Heart right ventricle (tissue), 16 donors: ENCODE results near the gene CRADD. TPM values are rescaled to one million over a fixed set of nuclear protein-coding genes. Genes with fewer than 3 reads are reported as not detected.

Experiments used
- ATAC-seq, 8 donors: fragments of 200-7000 bp; cut with Tn5 transposase; one replicate each; pipeline ENCODE4 v1.9.1; 2020; ENCODE audit warnings: mild to moderate bottlenecking in 8 of 8, moderate library complexity in 8 of 8, moderate number of reproducible peaks in 1 of 8
- DNase-seq, 2 donors: peaks; one replicate each; pipeline ENCODE4 v3.0.0-alpha.2; 2020
- H3K27ac ChIP-seq, 10 donors: fragments of 200-600 bp; sonication (generic) in 2 of 10; one replicate each; pipeline versions ENCODE4 v1.5.0 to v1.8.0; 2020 to 2022; ENCODE audit warnings: mild to moderate bottlenecking in 3 of 10
- H3K27me3 ChIP-seq, 7 donors: fragments of 200-600 bp; one replicate each; pipeline ENCODE4 v1.8.0; 2021 to 2022; ENCODE audit warnings: mild to moderate bottlenecking in 2 of 7
- H3K36me3 ChIP-seq, 9 donors: fragments of 200-600 bp; sonication (generic) in 1 of 9; one replicate each; pipeline versions ENCODE4 v1.5.0 to v1.8.0; 2020 to 2022; ENCODE audit warnings: mild to moderate bottlenecking in 2 of 9
- H3K4me1 ChIP-seq, 9 donors: fragments of 200-600 bp; sonication (generic) in 1 of 9; one replicate each; pipeline versions ENCODE4 v1.5.0 to v1.8.0; 2020 to 2022; ENCODE audit warnings: mild to moderate bottlenecking in 4 of 9
- H3K4me3 ChIP-seq, 10 donors: fragments of 200-600 bp; sonication (generic) in 2 of 10; one replicate each; pipeline versions ENCODE4 v1.5.0 to v1.8.0; 2020 to 2022; ENCODE audit warnings: mild to moderate bottlenecking in 7 of 10, moderate library complexity in 2 of 10
- H3K9me3 ChIP-seq, 11 donors: fragments of 200-600 bp in 10 of 11; sonication (generic) in 2 of 11; one replicate each; pipeline versions ENCODE4 v1.5.0 to v1.8.0; 2013 to 2022; ENCODE audit warnings: mild to moderate bottlenecking in 2 of 11, control low read depth in 1 of 11, moderate library complexity in 1 of 11
- CTCF ChIP-seq, 9 donors: fragments of 200-600 bp; sonication (generic) in 2 of 9; IDR thresholded peaks; one replicate each; pipeline versions ENCODE4 v1.5.0 to v1.8.0; 2021 to 2022; ENCODE audit warnings: antibody characterized with exemption in 9 of 9, mild to moderate bottlenecking in 5 of 9, moderate library complexity in 1 of 9
- WGBS, 2 donors: extraction: QIAGEN DNeasy Blood & Tissue Kit; methylation state at CpG; one replicate each; pipeline ENCODE4 v1.1.7; 2013; ENCODE audit warnings: inconsistent platforms in 1 of 2; 5-methylcytosine and 5-hydroxymethylcytosine counted together
- intact Hi-C, 10 donors: fragments of 100-400 bp; cut with DNase I; formaldehyde crosslinking; loops; one replicate each; pipeline versions ENCODE4 v1.11.1 to v1.14.2; 2022
- polyA plus RNA-seq, 2 donors: library from polyadenylated mRNA; stranded (reverse); fragments of 200-250 nt; gene quantifications; one replicate each; pipeline ENCODE4 v1.2.3, GENCODE V29; 2013
- total RNA-seq, 10 donors: library from RNA; stranded (reverse); fragmentation: NEBNext Ultra II Directional in 3 of 10; extraction: Animal tissue kit (Norgen Biotek cat#: 25700) in 3 of 10; gene quantifications; one replicate each; pipeline versions ENCODE4 v1.2.1 to v1.2.4, GENCODE V29; 2021 to 2023
- donor health status: Arrhythmogenic right ventricular cardiomyopathy.
- donor health status: ischemic (EF 13 %, LVEDD 7.1; RV severe dilation, severe dysfunction).
- donor health status: healthy with polysubstance abuse.
- donor health status: DM: no; HTN: yes; CAD: no.
- donor health status: DM: no; HTN: no; CAD: no.
- donor health status: ischemic (EF 25% LVEDD 6.9; RV normal size, moderate dysfunction).
- donor health status: ischemic (EF 25% LVEDD 5.7; RV mildly dilated, moderate dysfunction).
- donor health status: healthy.
- donor health status: DM: yes; HTN: yes; CAD: no.
- donor health status: Ischemic cardiomyopathy.
- donor health status: ischemic (EF 35%, LVEDD 5.7; RV mildly dilated, moderate dysfunction).
- donor health status: nonischemic (EF 11% LVEDD 7.7; RV severe dilation, severe dysfunction).
- donor health status: DM: yes; HTN: yes; CAD: no.
- donor health status: PGD.
- donor health status: ischemic (EF 29% LVEDD 5.4; RV normal size, mild dysfunction).
- donor health status: nonischemic (EF 23%, LVEDD 6.1; RV moderate dilation, normal function).

CRADD gene
- total and polyA plus RNA-seq, 12 donors, result 5.0 to 80.1 (median 51.4) TPM

GRCh38 chr12:93825931-93826555 is 148.9 kb downstream of the CRADD start:
- intact Hi-C loops, result loop anchor here in 2 of 10 donors (5.0 to 10.0 kb wide), 3 partner anchors 41 to 66 kb away; no protein-coding TSS in a partner anchor
- Histone ChIP-seq H3K4me1 (peaks cover 20 to 79% (median 51%) of the 10 kb centered on the region in 9 donors), H3K9me3 (no peaks in the 10 kb centered on the region), H3K27ac (peak overlapping the region; percentile 9 to 75 (median 52)), H3K36me3 (no peaks in the 10 kb centered on the region), H3K27me3 (no peaks in the 10 kb centered on the region), H3K4me3 (peak overlapping the region in 1 of 10 donors; percentile 7)
- no peak for DNase-seq
- WGBS, 2 donors, result 9 to 14% methylated on average over 6 of the region's 6 CpGs
- TF ChIP-seq CTCF (IDR thresholded peaks at IDR 0.05), result no peak
- peak in 4 of 8 donors; percentile 26 to 56 (median 33) for ATAC-seq

GRCh38 chr12:93827179-93827578 is 150.0 kb downstream of the CRADD start:
- ATAC-seq (no peak), DNase-seq (no peak)
- Histone ChIP-seq H3K4me1 (peaks cover 20 to 80% (median 51%) of the 10 kb centered on the region in 9 donors), H3K27ac (peak overlapping the region in 7 of 10 donors; percentile 22 to 75 (median 59)), H3K4me3 (no peak overlapping the region), H3K9me3 (no peaks in the 10 kb centered on the region), H3K36me3 (no peaks in the 10 kb centered on the region), H3K27me3 (no peaks in the 10 kb centered on the region)
- intact Hi-C loops, result loop anchor here in 2 of 10 donors (5.0 to 10.0 kb wide), 3 partner anchors 40 to 65 kb away; no protein-coding TSS in a partner anchor
- TF ChIP-seq CTCF (IDR thresholded peaks at IDR 0.05), result no peak
- WGBS, 2 donors, result 65 to 78% methylated on average over 6 of the region's 6 CpGs

GRCh38 chr12:93827669-93828068 is 150.5 kb downstream of the CRADD start:
- ATAC-seq, result no peak
- Histone ChIP-seq H3K9me3 (no peaks in the 10 kb centered on the region), H3K36me3 (no peaks in the 10 kb centered on the region), H3K4me1 (peaks cover 20 to 78% (median 51%) of the 10 kb centered on the region in 9 donors), H3K27ac (no peak overlapping the region), H3K4me3 (no peak overlapping the region), H3K27me3 (no peaks in the 10 kb centered on the region)
- DNase-seq, result no peak
- TF ChIP-seq CTCF (IDR thresholded peaks at IDR 0.05), result no peak
- intact Hi-C loops, result loop anchor here in 2 of 10 donors (5.0 to 10.0 kb wide), 3 partner anchors 40 to 65 kb away; no protein-coding TSS in a partner anchor
- WGBS, 2 donors, result 96 to 99% methylated on average over 2 of the region's 2 CpGs

DNA sequence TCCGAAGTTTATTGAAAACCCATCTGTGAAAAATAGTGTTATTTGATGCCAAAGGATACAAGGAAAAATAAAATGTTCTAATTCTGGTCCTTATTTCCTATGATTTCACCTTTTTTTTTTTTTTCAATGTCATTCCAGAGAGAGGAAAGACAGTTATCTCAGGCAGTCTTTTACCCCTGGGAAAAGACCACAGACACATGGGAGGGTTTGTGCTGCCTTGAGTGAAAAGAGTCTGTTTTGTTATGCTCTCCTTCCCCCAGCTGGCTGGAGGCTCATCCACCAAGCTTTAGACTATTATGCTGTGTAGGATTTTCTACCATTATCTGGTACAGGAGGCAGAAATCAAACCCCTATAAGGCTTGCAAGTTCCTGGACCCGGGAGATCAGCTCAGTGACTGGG is 151.8 kb downstream of the CRADD start:
- ATAC-seq (peak; percentile 52 to 79 (median 70)), DNase-seq (peak in 1 of 2 donors; percentile 57)
- Histone ChIP-seq H3K4me1 (peaks cover 20 to 68% (median 45%) of the 10 kb centered on the region in 9 donors), H3K36me3 (no peaks in the 10 kb centered on the region), H3K4me3 (no peak overlapping the region), H3K27me3 (no peaks in the 10 kb centered on the region), H3K9me3 (no peaks in the 10 kb centered on the region), H3K27ac (peak overlapping the region in 9 of 10 donors; percentile 4 to 74 (median 39))
- 49 to 50% methylated on average over 2 of the region's 2 CpGs for WGBS, 2 donors
- peak in 4 of 9 donors; percentile 13 to 46 (median 40) for TF ChIP-seq CTCF (IDR thresholded peaks at IDR 0.05)
- intact Hi-C loops, result loop anchor here in 2 of 10 donors (5.0 to 10.0 kb wide), 3 partner anchors 38 to 63 kb away; no protein-coding TSS in a partner anchor
